Cardiac fibroblast (primary cell): ENCODE results near the gene MTERF2.

Source experiments
- DNase-seq, 2 donors: peaks; one replicate each; pipeline versions ENCODE4 v3.0.0 to v3.0.0-alpha.2; 2010; ENCODE audit warnings: low read depth in 2 of 2
- H3K4me3 ChIP-seq, 2 donors: replicated peaks in 1 of 2; 1 replicate in 1 of 2; 2 replicates in 1 of 2; pipeline ENCODE4 v1.5.1; 2011; ENCODE audit warnings: low read depth in 2 of 2, low read length in 2 of 2, mild to moderate bottlenecking in 2 of 2, moderate library complexity in 1 of 2
- TF ChIP-seq, protein P1 (sequence below): IDR thresholded peaks from one replicate; pipeline ENCODE4 v1.5.1; 2011; ENCODE audit warnings: low read depth, mild to moderate bottlenecking, low read length, inconsistent platforms

MTERF2 gene

DNA sequence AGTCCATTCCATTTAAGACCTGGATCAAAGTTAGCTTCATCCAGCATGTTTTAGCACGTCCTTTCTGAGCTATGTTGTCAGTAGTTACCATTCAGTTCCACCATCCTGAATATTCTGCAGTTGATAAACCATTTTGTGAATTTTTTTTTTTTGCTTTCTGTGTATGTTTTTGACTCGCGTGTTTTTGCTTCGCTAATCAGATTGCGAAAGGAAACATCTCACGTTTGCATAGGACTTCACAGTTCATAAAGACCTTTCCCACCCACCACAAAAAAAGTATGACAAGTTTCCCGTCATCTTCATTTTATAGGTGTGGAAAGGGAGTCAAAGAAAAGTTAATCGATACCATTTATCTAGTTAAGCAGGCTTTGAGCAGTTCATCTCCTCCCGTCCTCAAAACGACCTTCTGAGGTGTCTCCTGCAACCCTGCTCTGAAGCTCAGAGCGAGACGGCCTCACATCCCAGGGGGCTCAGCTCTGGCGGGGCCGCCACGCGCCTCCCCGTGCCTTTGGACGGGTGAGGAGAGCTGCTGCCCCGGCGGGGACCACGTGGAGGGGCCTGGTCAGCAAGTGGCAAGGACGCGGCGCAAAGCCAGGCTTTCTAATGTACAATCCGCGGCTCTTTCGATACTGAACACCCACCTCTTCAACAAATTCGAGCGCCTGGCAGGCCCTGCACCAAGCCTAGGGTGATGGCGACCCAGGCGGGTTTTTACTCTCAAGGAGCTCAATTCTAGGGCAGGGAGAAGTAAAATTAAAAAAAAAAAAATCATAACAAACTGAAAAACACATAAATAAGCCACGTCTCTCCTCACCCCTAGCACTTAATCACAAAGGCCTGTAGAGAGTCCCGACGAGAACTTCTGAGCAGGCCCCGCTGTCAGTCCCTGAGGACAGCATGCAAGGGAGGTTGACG lies 32.2 kb downstream of the MTERF2 start:
- DNase-seq = peak in 1 of 2 donors; percentile 39
- H3K4me3 ChIP-seq = peak overlapping the region; percentile 51 to 92
- TF ChIP-seq, protein P1, sequence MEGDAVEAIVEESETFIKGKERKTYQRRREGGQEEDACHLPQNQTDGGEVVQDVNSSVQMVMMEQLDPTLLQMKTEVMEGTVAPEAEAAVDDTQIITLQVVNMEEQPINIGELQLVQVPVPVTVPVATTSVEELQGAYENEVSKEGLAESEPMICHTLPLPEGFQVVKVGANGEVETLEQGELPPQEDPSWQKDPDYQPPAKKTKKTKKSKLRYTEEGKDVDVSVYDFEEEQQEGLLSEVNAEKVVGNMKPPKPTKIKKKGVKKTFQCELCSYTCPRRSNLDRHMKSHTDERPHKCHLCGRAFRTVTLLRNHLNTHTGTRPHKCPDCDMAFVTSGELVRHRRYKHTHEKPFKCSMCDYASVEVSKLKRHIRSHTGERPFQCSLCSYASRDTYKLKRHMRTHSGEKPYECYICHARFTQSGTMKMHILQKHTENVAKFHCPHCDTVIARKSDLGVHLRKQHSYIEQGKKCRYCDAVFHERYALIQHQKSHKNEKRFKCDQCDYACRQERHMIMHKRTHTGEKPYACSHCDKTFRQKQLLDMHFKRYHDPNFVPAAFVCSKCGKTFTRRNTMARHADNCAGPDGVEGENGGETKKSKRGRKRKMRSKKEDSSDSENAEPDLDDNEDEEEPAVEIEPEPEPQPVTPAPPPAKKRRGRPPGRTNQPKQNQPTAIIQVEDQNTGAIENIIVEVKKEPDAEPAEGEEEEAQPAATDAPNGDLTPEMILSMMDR = no peak

DNA sequence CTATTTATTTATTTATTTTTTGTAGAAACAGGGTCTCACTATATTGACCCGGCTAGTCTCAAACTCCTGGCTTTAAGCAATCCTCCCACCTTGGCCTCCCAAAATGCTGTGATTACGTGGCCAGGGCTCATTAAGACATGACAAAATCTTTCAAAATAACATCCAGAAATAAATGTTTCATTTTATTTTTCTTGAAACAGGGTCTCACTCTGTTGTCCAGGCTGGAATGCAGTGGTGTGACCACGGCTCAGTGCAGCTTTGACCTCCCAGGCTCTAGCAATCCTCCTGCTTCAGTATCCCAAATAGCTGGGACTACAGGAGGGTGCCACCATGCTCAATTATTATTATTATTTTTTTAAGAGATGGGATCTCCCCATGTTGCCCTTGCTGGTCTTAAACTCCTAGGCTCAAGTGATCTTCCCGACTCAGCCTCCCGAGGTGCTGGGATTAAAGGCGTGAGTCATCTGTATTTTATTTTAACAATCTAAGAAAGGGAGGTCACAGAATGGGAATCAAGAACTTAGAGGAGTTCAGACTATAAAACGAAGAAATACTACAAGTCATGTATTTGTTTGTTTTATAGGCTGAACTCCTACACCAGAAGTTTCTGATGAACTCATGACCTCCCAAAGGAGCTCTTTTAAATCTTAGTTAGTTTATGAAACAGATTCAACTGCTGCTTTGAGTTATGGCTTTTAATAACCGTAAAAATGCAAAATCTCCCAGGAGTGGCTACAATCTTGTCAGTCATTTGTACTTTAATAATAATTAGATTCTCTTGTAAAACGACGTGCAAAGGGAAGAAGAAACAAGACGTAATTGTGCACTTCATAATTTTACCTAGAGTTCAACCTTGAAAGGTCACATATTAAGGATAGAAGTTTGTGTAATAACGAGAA lies 33.3 kb downstream of the MTERF2 start:
- H3K4me3 ChIP-seq = no peak overlapping the region
- TF ChIP-seq, protein P1 = no peak
- no peak for DNase-seq

GRCh38 chr12:106950591-106950990 lies 36.4 kb downstream of the MTERF2 start:
- DNase-seq = no peak
- H3K4me3 ChIP-seq = no peak overlapping the region
- TF ChIP-seq, protein P1 = no peak

DNA sequence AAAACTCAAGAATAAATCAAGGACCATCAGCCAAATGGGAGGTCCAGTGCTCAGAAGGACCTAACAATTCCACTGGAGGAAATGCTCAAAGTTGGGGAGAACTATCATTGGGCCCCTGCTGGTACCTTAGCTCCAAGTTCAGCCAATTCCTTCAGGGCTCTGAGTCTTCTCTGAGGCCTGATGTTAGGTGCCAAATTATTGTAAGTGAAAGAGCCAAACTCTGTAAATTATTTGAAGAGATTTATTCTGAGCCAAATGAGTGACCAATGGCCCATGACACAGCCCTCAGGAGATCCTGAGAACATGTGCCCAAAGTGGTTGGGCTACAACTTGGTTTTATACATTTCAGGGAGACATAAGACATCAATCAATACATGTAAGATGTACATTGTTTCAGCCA lies 39.5 kb downstream of the MTERF2 start:
- DNase-seq = no peak
- H3K4me3 ChIP-seq = no peak overlapping the region
- TF ChIP-seq, protein P1 = no peak

DNA sequence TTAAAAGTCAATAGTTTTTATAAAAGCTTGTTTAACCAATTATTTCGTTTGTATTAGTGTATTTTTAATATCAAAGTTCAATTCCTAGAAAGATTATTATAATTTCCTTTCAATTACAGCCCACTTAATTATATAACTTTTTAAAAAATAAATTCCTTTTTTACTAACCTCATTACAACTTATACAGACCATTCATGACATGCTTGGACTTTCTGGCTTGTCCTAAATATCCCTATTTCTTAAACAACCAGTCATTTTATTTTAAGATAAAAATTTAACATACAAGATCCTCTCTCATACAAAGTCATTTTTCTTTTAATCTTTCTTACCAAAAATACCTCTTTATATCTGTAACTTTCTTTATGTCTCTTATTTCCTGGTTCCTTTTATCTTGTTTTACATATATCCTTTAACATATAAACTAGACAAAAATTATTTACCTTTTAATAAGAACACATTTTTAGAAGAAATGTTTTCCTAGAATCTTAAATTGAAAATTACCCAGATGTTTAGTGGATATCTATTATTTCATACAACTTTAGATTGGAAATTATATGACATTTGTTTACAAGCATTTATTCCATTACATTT lies 41.6 kb downstream of the MTERF2 start:
- peak in 1 of 2 donors; percentile 27 for DNase-seq
- H3K4me3 ChIP-seq = no peak overlapping the region
- TF ChIP-seq, protein P1 = no peak

GRCh38 chr12:106942775-106943174 lies 44.2 kb downstream of the MTERF2 start:
- TF ChIP-seq, protein P1 = no peak
- no peak for DNase-seq

More at GRCh38 chr12:106942775-106943174, 44.2 kb downstream of the MTERF2 start:
- H3K4me3 ChIP-seq = no peak overlapping the region
